Esophagus (tissue), 2 donors: ENCODE measurements around the gene MAP6D1. TPM values are rescaled to one million over a fixed set of nuclear protein-coding genes. Genes with fewer than 3 reads are reported as not detected.
"Not testable (repeated sequence)": the region's sequence is repeated elsewhere in the genome, so short reads cannot be mapped to it uniquely, and the experiment has no call there.

Experiments used
- H3K27ac ChIP-seq, 2 donors: one replicate each; pipeline ENCODE4 v1.5.1; 2013; ENCODE audit warnings: low read depth in 2 of 2, mild to moderate bottlenecking in 2 of 2, inconsistent platforms in 1 of 2, low read length in 1 of 2, moderate library complexity in 1 of 2
- H3K27me3 ChIP-seq, 2 donors: one replicate each; pipeline ENCODE4 v1.6.1; 2013; ENCODE audit warnings: low read length in 2 of 2, control low read depth in 1 of 2, mild to moderate bottlenecking in 1 of 2; ENCODE audit not compliant: insufficient read depth in 2 of 2, control insufficient read depth in 1 of 2
- H3K36me3 ChIP-seq, 2 donors: one replicate each; pipeline ENCODE4 v1.6.1; 2013; ENCODE audit warnings: low read length in 1 of 2; ENCODE audit not compliant: control insufficient read depth in 2 of 2, insufficient read depth in 2 of 2
- H3K4me1 ChIP-seq, 2 donors: one replicate each; pipeline ENCODE4 v1.6.1; 2013; ENCODE audit warnings: low read length in 1 of 2; ENCODE audit not compliant: control insufficient read depth in 2 of 2, insufficient read depth in 2 of 2
- H3K4me3 ChIP-seq, 2 donors: one replicate each; pipeline ENCODE4 v1.5.1; 2013; ENCODE audit warnings: low read length in 2 of 2, mild to moderate bottlenecking in 2 of 2, low read depth in 1 of 2, moderate library complexity in 1 of 2
- H3K9me3 ChIP-seq, 2 donors: one replicate each; pipeline ENCODE4 v1.6.1; 2013; ENCODE audit warnings: mild to moderate bottlenecking in 2 of 2, low read depth in 1 of 2, low read length in 1 of 2, moderate library complexity in 1 of 2; ENCODE audit not compliant: control insufficient read depth in 2 of 2, insufficient read depth in 1 of 2
- WGBS, 2 donors: extraction: QIAGEN DNeasy Blood & Tissue Kit; methylation state at CpG; one replicate each; pipeline ENCODE4 v1.1.7; 2013; 5-methylcytosine and 5-hydroxymethylcytosine counted together
- polyA plus RNA-seq, 2 donors: library from polyadenylated mRNA; stranded (reverse); fragments of 200-250 nt; gene quantifications; one replicate each; pipeline ENCODE4 v1.2.3, GENCODE V29; 2013
- donor health status: healthy with polysubstance abuse.
- donor health status: Bipolar disorder and iron deficiency.

Gene MAP6D1
- polyA plus RNA-seq, 2 donors, result 1.2 to 1.4 TPM

DNA sequence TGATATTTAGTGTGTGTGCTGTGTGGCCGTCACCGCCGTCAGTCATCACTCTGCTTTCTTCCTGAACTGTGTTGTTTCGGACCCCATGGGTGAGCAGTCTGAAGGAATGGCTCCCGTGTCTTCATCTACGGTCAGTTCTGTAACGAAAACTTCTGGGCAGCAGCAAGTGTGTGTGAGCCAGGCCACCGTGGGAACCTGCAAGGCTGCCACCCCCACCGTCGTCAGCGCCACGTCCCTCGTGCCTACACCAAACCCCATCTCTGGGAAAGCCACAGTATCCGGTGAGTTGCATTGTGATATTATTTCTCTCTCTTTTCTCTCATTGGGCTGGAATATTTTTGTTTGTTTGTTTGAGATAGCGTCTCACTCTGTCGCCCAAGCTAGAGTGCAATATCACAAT is 34.7 kb downstream of the MAP6D1 start:
- H3K9me3 ChIP-seq, result no peaks in the 10 kb centered on the region
- no peak overlapping the region for H3K4me3 ChIP-seq
- H3K36me3 ChIP-seq, result peaks cover 5 to 11% of the 10 kb centered on the region in 2 donors
- WGBS, 2 donors, result 95 to 96% methylated on average over 16 of the region's 16 CpGs
- H3K4me1 ChIP-seq, result no peaks in the 10 kb centered on the region
- no peaks in the 10 kb centered on the region for H3K27me3 ChIP-seq
- no peak overlapping the region for H3K27ac ChIP-seq

DNA sequence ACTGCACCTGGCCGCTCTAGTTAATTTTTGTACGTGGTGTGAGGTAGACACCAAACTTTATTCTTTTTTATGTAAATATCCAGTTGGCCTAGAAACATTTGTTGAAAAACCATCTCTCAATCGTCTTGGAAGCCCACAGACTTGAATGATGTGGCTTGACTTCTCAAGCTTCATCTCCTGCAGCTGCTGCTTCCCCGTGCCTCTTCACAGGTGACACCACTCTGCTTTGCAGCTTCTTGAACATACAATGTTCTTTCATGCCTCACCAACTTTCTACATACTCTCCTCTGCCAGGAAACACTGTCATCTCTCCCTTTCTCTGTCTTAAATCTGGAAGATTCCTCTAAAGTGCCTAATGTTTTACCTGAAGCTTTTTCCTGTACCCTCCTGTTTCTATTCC is 35.6 kb downstream of the MAP6D1 start:
- 86% methylated on average over 4 of the region's 4 CpGs for WGBS, 2 donors
- Histone ChIP-seq H3K4me3 (no peak overlapping the region), H3K9me3 (no peaks in the 10 kb centered on the region), H3K36me3 (peaks cover 5 to 11% of the 10 kb centered on the region in 2 donors), H3K27ac (no peak overlapping the region), H3K4me1 (no peaks in the 10 kb centered on the region), H3K27me3 (no peaks in the 10 kb centered on the region)

DNA sequence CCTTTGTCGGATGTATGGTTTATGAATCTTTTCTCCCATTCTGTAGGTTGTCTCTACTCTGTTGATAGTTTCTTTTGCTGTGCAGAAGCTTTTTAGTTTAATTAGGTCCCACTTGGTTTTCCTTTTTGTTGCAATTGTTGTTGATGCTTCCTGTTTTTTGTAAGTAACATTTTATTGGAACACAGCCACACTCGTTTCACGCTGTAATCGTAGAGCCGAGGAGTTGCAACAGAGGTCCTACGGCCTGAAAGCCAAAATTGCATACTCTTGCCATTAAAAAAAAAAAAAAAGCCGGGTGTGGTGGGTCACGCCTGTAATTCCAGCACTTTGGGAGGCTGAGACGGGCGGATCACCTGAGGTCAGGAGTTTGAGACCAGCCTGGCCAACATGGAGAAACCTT is 40.9 kb downstream of the MAP6D1 start:
- 90 to 93% methylated on average over 10 of the region's 10 CpGs for WGBS, 2 donors
- peaks cover 8 to 12% of the 10 kb centered on the region in 2 donors for H3K36me3 ChIP-seq
- H3K27ac ChIP-seq, result not testable (repeated sequence)

DNA sequence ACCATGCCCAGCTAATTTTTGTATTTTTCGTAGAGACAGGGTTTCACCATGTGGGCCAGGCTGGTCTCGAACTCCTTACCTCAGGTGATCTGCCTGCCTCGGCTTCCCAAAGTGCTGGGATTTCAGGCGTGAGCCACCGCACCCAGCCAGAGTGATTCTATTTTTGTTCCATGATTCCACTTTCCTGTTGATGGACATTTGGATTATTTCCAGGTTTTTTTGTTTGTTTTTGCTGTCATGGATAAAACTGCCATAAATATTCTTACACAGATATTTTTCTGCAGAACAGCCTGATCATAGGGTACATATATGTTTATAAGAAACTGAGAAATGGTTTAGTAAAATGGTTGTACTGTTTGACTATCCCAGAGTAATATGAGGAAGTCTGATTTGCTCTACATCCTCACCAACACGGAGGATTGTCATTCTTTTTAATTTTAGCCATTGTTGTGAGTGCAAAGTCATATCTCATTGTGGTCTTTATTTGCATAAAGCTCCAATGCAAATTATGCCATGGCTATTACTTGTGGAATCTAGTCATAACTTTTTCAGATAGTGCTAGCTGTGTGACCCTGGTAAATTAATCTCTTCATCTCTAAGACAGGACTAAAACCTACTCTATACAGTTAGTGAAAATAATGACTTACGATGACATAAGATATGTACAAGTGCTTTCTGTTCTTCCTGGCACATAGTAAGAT is 42.7 kb downstream of the MAP6D1 start:
- WGBS, 2 donors, result 75 to 85% methylated on average over 7 of the region's 7 CpGs
- Histone ChIP-seq H3K4me1 (no peaks in the 10 kb centered on the region), H3K36me3 (peaks cover 8 to 12% of the 10 kb centered on the region in 2 donors), H3K27ac (no peak overlapping the region), H3K27me3 (no peaks in the 10 kb centered on the region), H3K4me3 (no peak overlapping the region), H3K9me3 (no peaks in the 10 kb centered on the region)

More for the DNA sequence above, 40.9 kb downstream of the MAP6D1 start:
- not testable (repeated sequence) for H3K4me3 ChIP-seq, H3K9me3 ChIP-seq, H3K4me1 ChIP-seq, H3K27me3 ChIP-seq

DNA sequence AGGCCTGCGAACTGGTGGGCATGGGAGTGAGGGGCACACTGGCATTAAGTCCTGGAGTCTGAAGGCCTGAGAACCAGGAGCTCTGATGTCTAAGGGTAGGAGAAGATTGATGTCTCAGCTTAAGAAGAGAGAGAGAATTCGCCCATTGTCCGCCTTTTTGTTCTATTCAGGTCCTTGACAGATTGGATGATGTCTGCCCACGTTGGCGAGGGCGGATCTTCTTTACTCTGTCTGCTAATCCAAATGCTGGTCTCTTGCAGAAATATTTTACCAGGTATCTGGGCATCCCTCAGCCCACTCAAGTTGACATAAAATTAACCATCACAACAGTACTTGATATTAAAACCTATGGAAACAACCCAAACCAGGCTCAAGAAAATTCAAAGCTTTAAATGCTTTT is 44.1 kb downstream of the MAP6D1 start:
- Histone ChIP-seq H3K27me3 (no peaks in the 10 kb centered on the region), H3K9me3 (no peaks in the 10 kb centered on the region), H3K4me3 (no peak overlapping the region), H3K27ac (no peak overlapping the region), H3K4me1 (no peaks in the 10 kb centered on the region), H3K36me3 (peaks cover 8 to 14% of the 10 kb centered on the region in 2 donors)
- 94 to 95% methylated on average over 6 of the region's 6 CpGs for WGBS, 2 donors

DNA sequence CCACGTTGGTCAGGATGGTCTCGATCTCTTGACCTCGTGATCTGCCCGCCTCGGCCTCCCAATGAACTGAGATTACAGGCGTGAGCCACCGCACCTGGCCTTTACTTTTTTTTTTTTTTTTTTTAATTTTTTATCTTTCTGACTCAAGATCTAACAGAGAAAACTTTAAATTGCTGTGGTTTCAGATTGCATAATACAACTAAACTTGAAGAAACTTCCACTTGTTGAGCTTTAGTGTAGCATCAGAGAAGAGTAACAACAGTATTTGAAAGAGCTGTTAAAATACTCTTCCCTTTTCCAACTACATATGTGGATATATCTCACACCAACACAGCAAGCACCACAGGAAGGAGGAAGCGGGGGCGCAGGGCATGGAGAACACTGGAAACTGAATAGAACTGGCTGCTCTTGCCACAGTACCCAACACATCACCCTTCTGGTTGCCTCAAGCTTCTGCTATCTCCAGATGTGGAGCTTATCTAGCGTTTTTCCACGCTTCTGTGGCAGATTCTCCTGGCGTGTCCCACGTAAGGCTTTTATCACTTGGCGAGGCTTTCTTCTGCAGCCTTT is 45.4 kb downstream of the MAP6D1 start:
- Histone ChIP-seq H3K36me3 (peaks cover 5 to 14% of the 10 kb centered on the region in 2 donors), H3K9me3 (no peaks in the 10 kb centered on the region), H3K27ac (no peak overlapping the region), H3K4me3 (no peak overlapping the region), H3K27me3 (no peaks in the 10 kb centered on the region), H3K4me1 (no peaks in the 10 kb centered on the region)
- 91 to 93% methylated on average over 14 of the region's 14 CpGs for WGBS, 2 donors

DNA sequence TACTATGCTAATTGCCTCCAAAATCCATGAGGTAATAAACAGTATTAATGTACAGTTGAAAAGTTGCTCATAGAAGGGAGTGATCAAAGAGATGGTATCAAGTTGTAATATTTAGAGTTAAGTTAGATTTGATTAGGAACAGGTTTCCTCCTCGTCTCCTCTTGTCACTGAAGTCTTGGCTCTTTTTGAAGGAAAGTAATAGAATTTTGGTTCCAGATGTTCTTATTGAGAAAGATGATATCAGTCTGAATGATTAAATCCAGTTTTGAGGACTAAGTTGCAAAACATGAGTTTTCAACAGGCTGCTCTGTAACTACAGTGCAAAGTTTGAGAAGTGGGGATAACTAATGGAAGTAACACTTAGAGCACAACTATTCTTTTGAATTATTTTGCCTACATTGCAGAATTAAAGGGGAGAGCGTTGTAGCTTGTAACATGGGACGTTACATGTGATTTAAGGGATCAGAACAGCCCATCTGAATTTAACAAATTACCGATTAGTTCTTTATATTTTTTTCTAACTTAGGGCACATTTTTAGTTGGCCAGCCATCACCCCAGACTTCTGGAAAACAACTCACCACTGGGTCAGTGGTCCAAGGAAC is 48.3 kb downstream of the MAP6D1 start:
- Histone ChIP-seq H3K9me3 (no peaks in the 10 kb centered on the region), H3K27me3 (no peaks in the 10 kb centered on the region), H3K36me3 (peaks cover 16 to 20% of the 10 kb centered on the region in 2 donors), H3K4me1 (no peaks in the 10 kb centered on the region), H3K27ac (no peak overlapping the region), H3K4me3 (no peak overlapping the region)
- 92 to 93% methylated on average over 4 of the region's 4 CpGs for WGBS, 2 donors

DNA sequence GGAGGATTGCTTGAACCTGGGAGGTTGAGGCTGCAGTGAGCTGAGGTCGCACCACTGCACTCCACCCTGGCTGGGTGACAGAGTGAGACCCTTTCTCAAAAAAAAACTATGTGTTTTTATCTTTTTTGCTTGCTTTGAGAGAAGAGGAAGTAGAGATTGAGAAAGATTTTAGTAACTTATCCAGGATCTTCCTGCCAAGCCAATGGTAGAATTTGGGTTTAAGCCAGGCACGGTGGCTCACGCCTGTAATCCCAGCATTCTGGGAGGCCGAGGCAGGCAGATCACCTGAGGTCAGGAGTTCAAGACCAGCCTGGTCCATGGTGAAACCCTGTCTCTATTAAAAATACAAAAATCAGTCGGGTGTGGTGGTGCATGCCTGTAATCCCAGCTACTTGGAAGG is 48.9 kb downstream of the MAP6D1 start:
- 86 to 88% methylated on average over 5 of the region's 5 CpGs for WGBS, 2 donors
- H3K4me1 ChIP-seq, H3K4me3 ChIP-seq, H3K27ac ChIP-seq, H3K9me3 ChIP-seq, H3K27me3 ChIP-seq: not testable (repeated sequence)
- H3K36me3 ChIP-seq, result peaks cover 17 to 20% of the 10 kb centered on the region in 2 donors

DNA sequence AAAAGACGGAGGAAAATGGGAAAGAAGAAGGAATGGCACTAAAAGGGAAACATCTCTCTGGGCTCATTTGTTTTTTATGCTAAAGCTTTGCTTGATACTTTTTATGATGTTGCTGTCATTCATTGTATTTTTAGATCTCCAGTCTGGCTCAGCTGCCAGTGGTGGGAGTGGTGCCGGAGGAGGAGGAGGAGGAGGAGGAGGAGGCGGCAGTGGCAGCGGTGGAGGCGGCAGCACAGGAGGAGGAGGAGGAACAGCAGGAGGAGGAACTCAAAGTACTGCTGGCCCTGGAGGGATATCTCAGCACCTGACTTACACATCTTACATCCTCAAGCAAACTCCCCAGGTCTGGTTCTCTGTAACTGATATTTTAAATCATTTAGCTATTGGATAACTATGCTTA is 49.6 kb downstream of the MAP6D1 start:
- WGBS, 2 donors, result 79 to 86% methylated on average over 5 of the region's 5 CpGs
- peaks cover 14 to 18% of the 10 kb centered on the region in 2 donors for H3K36me3 ChIP-seq

DNA sequence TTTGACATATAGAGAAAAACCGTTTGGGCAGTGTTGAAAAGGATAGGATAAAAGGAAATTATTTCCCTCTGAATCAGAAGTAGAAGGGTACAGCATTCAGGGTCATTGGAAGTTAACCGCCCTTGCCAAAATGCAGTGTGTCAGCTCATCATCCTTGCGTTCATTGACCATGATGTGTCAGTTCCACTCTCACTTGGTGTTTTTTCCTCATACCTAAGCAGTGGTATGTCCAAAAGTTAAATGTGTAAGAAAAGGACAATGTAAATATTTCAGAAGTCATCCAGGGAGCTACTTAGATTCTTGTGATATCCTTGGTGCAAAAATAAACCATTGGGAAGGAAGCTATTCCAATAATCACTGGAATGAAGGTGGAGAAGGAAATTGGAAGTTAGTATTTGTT is 50.7 kb downstream of the MAP6D1 start:
- Histone ChIP-seq H3K9me3 (no peaks in the 10 kb centered on the region), H3K27ac (no peak overlapping the region), H3K27me3 (no peaks in the 10 kb centered on the region), H3K4me1 (no peaks in the 10 kb centered on the region), H3K36me3 (peaks cover 14 to 18% of the 10 kb centered on the region in 2 donors), H3K4me3 (no peak overlapping the region)
- 76 to 86% methylated on average over 3 of the region's 3 CpGs for WGBS, 2 donors

More for the DNA sequence above, 49.6 kb downstream of the MAP6D1 start:
- no peaks in the 10 kb centered on the region for H3K9me3 ChIP-seq
- H3K4me1 ChIP-seq, result no peaks in the 10 kb centered on the region
- no peaks in the 10 kb centered on the region for H3K27me3 ChIP-seq
- H3K4me3 ChIP-seq, result no peak overlapping the region
- H3K27ac ChIP-seq, result no peak overlapping the region
